CD14-positive monocyte (primary cell): Measurements from ENCODE around the gene TMEM52B. TPM values are rescaled to one million over a fixed set of nuclear protein-coding genes. Genes with fewer than 3 reads are reported as not detected.

ENCODE experiments used
- DNase-seq, 3 donors: peaks; one replicate each; pipeline ENCODE4 v3.0.0-alpha.2; 2011 to 2022
- H2AFZ ChIP-seq: 2 replicates; pipeline ENCODE4 v1.6.0; 2012; ENCODE audit warnings: mild to moderate bottlenecking, low read depth, low read length, inconsistent platforms; ENCODE audit not compliant: insufficient read depth, poor library complexity, severe bottlenecking
- H3K27ac ChIP-seq, 2 donors: 1 replicate in 1 of 2; 2 replicates in 1 of 2; pipeline ENCODE4 v1.5.1; 2012 to 2013; ENCODE audit warnings: low read length in 2 of 2, control low read depth in 1 of 2, inconsistent platforms in 1 of 2, low read depth in 1 of 2, mild to moderate bottlenecking in 1 of 2
- H3K27me3 ChIP-seq, 2 donors: one replicate each; pipeline versions ENCODE4 v1.6.0 to v1.6.1; 2011 to 2013; ENCODE audit warnings: low read length in 2 of 2; ENCODE audit not compliant: control insufficient read depth in 2 of 2, insufficient read depth in 2 of 2
- H3K36me3 ChIP-seq, 2 donors: replicated peaks in 1 of 2; 1 replicate in 1 of 2; 2 replicates in 1 of 2; pipeline versions ENCODE4 v1.5.1 to v1.6.1; 2012 to 2013; ENCODE audit warnings: low read length in 2 of 2, control low read depth in 1 of 2, inconsistent platforms in 1 of 2, mild to moderate bottlenecking in 1 of 2; ENCODE audit not compliant: insufficient read depth in 2 of 2, control insufficient read depth in 1 of 2
- H3K4me1 ChIP-seq, 2 donors: 1 replicate in 1 of 2; 2 replicates in 1 of 2; pipeline versions ENCODE4 v1.5.1 to v1.6.1; 2012 to 2013; ENCODE audit warnings: low read length in 2 of 2, control low read depth in 1 of 2, inconsistent platforms in 1 of 2, mild to moderate bottlenecking in 1 of 2, moderate library complexity in 1 of 2; ENCODE audit not compliant: insufficient read depth in 2 of 2, control insufficient read depth in 1 of 2
- H3K4me2 ChIP-seq: replicated peaks from 2 replicates; pipeline ENCODE3; 2012; ENCODE audit warnings: low read length, moderate library complexity, mild to moderate bottlenecking; ENCODE audit not compliant: poor library complexity, severe bottlenecking; ENCODE audit errors: extremely low read depth
- H3K4me3 ChIP-seq, 3 experiments: fragments of 200-600 bp in 1 of 3; sonication (generic) in 1 of 3; replicated peaks in 1 of 3; 1 replicate in 2 of 3; 2 replicates in 1 of 3; pipeline ENCODE4 v1.5.1; 2011 to 2013; ENCODE audit warnings: low read length in 3 of 3, mild to moderate bottlenecking in 3 of 3, control low read depth in 2 of 3, low read depth in 2 of 3, inconsistent platforms in 1 of 3, moderate library complexity in 1 of 3
- H3K79me2 ChIP-seq: 2 replicates; pipeline ENCODE4 v1.6.0; 2012; ENCODE audit warnings: mild to moderate bottlenecking, control low read depth, inconsistent platforms, low read length, moderate library complexity; ENCODE audit not compliant: insufficient read depth
- H3K9ac ChIP-seq: 2 replicates; pipeline ENCODE4 v1.6.0; 2017; ENCODE audit warnings: low read length, mild to moderate bottlenecking; ENCODE audit not compliant: insufficient read depth, poor library complexity, severe bottlenecking
- H3K9me3 ChIP-seq, 2 donors: replicated peaks in 1 of 2; 1 replicate in 1 of 2; 2 replicates in 1 of 2; pipeline versions ENCODE4 v1.5.1 to v1.6.1; 2012 to 2013; ENCODE audit warnings: low read length in 2 of 2, control low read depth in 1 of 2; ENCODE audit not compliant: control insufficient read depth in 1 of 2, insufficient read depth in 1 of 2
- H4K20me1 ChIP-seq: 2 replicates; pipeline ENCODE4 v1.6.0; 2012; ENCODE audit warnings: mild to moderate bottlenecking, low read length, control low read depth, moderate library complexity; ENCODE audit not compliant: insufficient read depth
- H3K27ac Mint-ChIP-seq, 7 donors: one replicate each; pipeline ENCODE4 v1.8.0; 2020; ENCODE audit warnings: mild to moderate bottlenecking in 7 of 7, mixed read lengths in 7 of 7, moderate library complexity in 6 of 7, inconsistent platforms in 2 of 7
- H3K27me3 Mint-ChIP-seq, 3 donors: one replicate each; pipeline ENCODE4 v1.8.0; 2021 to 2022; ENCODE audit warnings: low read depth in 3 of 3, mild to moderate bottlenecking in 3 of 3, mixed read lengths in 3 of 3, moderate library complexity in 3 of 3, inconsistent platforms in 1 of 3
- H3K36me3 Mint-ChIP-seq, 2 donors: one replicate each; pipeline ENCODE4 v1.8.0; 2020; ENCODE audit warnings: mixed read lengths in 2 of 2, inconsistent platforms in 1 of 2, mild to moderate bottlenecking in 1 of 2
- H3K4me1 Mint-ChIP-seq: one replicate; pipeline ENCODE4 v1.8.0; 2020; ENCODE audit warnings: mild to moderate bottlenecking, mixed read lengths
- H3K4me3 Mint-ChIP-seq, 2 donors: one replicate each; pipeline ENCODE4 v1.8.0; 2020; ENCODE audit warnings: mild to moderate bottlenecking in 2 of 2, mixed read lengths in 2 of 2, moderate library complexity in 1 of 2
- H3K9me3 Mint-ChIP-seq, 7 donors: one replicate each; pipeline ENCODE4 v1.8.0; 2020 to 2022; ENCODE audit warnings: mixed read lengths in 7 of 7, mild to moderate bottlenecking in 6 of 7, moderate library complexity in 6 of 7, inconsistent platforms in 2 of 7
- CTCF ChIP-seq: fragments of 200-600 bp; IDR thresholded peaks from one replicate; pipeline ENCODE4 v1.8.0; 2022; ENCODE audit warnings: antibody characterized with exemption, mild to moderate bottlenecking
- WGBS: methylation state at CpG from one replicate; pipeline ENCODE4 v1.1.5; 2013; ENCODE audit warnings: missing lambda C conversion rate; ENCODE audit not compliant: insufficient coverage; 5-methylcytosine and 5-hydroxymethylcytosine counted together
- intact Hi-C, 2 donors: fragments of 100-400 bp; cut with micrococcal nuclease; formaldehyde crosslinking; loops; one replicate each; pipeline versions ENCODE4 v1.15.0 to v1.15.1; 2023
- polyA plus RNA-seq, 3 donors: library from polyadenylated mRNA; depleted of rRNA in 1 of 3; unstranded in 2 of 3; stranded (reverse) in 1 of 3; fragments of 300-500 nt in 2 of 3; fragments of >200 nt in 1 of 3; fragmentation: Illumina TruSeq in 2 of 3; gene quantifications; 1 replicate in 2 of 3; 2 replicates in 1 of 3; pipeline ENCODE4 v1.2.3, GENCODE V29; 2012 to 2021

The TMEM52B gene
- polyA plus RNA-seq, 3 donors = 0.54 to 2.4 (median 0.58) TPM

DNA sequence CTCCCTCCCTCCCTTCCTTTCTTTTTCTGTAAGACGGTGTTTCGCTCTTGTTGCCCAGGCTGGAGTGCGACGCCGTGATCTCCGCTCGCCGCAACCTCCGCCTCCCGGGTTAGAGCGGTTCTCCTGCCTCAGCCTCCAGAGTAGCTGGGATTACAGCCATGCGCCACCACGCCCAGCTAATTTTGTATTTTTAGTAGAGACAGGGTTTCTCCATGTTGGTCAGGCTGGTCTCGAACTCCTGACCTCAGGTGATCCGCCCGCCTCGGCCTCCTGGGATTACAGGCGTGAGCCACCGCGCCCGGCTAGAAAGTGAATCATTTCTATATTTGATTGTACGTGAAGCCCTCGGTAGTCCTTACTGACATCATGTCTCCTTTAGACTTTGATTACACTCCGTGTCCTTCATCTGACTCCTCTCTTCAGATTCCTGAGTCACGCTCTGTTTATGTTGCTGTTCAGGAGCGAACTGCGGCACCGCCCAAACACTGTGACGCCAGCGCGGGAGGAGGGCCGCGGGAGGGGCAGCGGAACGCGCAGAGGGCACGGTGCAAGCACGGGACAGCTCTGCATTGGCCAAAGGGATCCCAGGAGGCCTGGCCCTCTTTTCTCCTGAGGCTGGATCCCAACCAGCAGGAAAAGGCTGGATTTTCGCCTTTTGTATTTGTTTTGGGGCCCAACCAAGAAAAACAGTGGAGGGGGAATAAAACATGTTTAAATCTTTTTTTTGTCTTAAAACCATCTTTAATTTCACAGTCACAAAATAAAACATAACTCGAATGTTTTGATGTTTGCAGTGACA is 33.3 kb downstream of the TMEM52B start:
- H3K9me3 Mint-ChIP-seq = peaks cover 0 to 2% (median 0%) of the 10 kb centered on the region in 7 donors
- Histone ChIP-seq H3K4me1 (peaks cover 18 to 25% of the 10 kb centered on the region in 2 donors), H2AFZ (no peak overlapping the region), H3K9me3 (no peaks in the 10 kb centered on the region), H3K36me3 (no peaks in the 10 kb centered on the region), H3K4me3 (peak overlapping the region; percentile 88 to 95 (median 94)), H3K4me2 (peak overlapping the region; percentile 84), H3K79me2 (peaks cover 3% of the 10 kb centered on the region), H4K20me1 (peaks cover 28% of the 10 kb centered on the region), H3K27me3 (no peaks in the 10 kb centered on the region), H3K9ac (peak overlapping the region; percentile 99), H3K27ac (peak overlapping the region; percentile 99 to 100)
- peaks cover 17% of the 10 kb centered on the region for H3K4me1 Mint-ChIP-seq
- intact Hi-C loops = loop anchor here in 1 of 2 donors (10.0 kb wide), 3 partner anchors 57 to 347 kb away; partner anchors contain the start of gene CLEC2B
- TF ChIP-seq CTCF = no peak
- H3K36me3 Mint-ChIP-seq = peaks cover 22% of the 10 kb centered on the region in 2 donors
- H3K4me3 Mint-ChIP-seq = peak overlapping the region; percentile 96 to 99
- 31% methylated on average over 30 of the region's 40 CpGs for WGBS
- peaks cover 1 to 6% (median 3%) of the 10 kb centered on the region in 3 donors for H3K27me3 Mint-ChIP-seq
- H3K27ac Mint-ChIP-seq = peak overlapping the region; percentile 99 to 100 (median 99)
- peak; percentile 98 to 99 (median 99) for DNase-seq

- Histone ChIP-seq H4K20me1 (peaks cover 32% of the 10 kb centered on the region), H2AFZ (no peak within 1 kb of the TSS), H3K79me2 (peaks cover 3% of the 10 kb centered on the region), H3K27ac (peak within 1 kb of the TSS; percentile 99 to 100), H3K36me3 (peaks cover under 1 to 5% of the 10 kb centered on the region in 2 donors), H3K9ac (peak within 1 kb of the TSS; percentile 99), H3K27me3 (no peaks in the 10 kb centered on the region), H3K9me3 (no peaks in the 10 kb centered on the region), H3K4me1 (peaks cover 18 to 25% of the 10 kb centered on the region in 2 donors), H3K4me2 (peak within 1 kb of the TSS; percentile 84), H3K4me3 (peak within 1 kb of the TSS; percentile 88 to 95 (median 94))
- no peak for TF ChIP-seq CTCF
- Mint-ChIP-seq H3K27me3 (peaks cover 1 to 6% (median 3%) of the 10 kb centered on the region in 3 donors), H3K9me3 (peaks cover 0 to 2% (median 0%) of the 10 kb centered on the region in 7 donors), H3K36me3 (peaks cover 22 to 23% of the 10 kb centered on the region in 2 donors), H3K4me1 (peaks cover 17% of the 10 kb centered on the region), H3K4me3 (peak within 1 kb of the TSS; percentile 96 to 99), H3K27ac (peak within 1 kb of the TSS; percentile 99 to 100 (median 99))
- intact Hi-C loops = loop anchor here in 1 of 2 donors (10.0 kb wide), 3 partner anchors 58 to 348 kb away; partner anchors contain the start of gene CLEC2B
- under 1% methylated on average over 34 of the region's 35 CpGs for WGBS
- peak; percentile 88 to 92 (median 89) for DNase-seq
Measured at GRCh38 chr12:10212739-10213131, 33.9 kb downstream of the TMEM52B start, which contains the start of gene GABARAPL1. Gene GABARAPL1 (plus strand): TSS chr12:10212877. CDS start chr12:10213130, 253 bp downstream.
